GM23248 (cell line): ENCODE results near the gene ZNF503.

ENCODE experiments used
- EZH2 ChIP-seq: fragments of 200-600 bp; sonication (generic); IDR thresholded peaks from 2 replicates; pipeline ENCODE4 v1.6.1; 2018; ENCODE audit warnings: antibody characterized with exemption, mild to moderate bottlenecking; ENCODE audit not compliant: insufficient read depth, poor library complexity, severe bottlenecking
- EZH2phosphoT487 ChIP-seq: fragments of 200-600 bp; sonication (generic); IDR thresholded peaks from 2 replicates; pipeline ENCODE4 v1.6.1; 2018; ENCODE audit warnings: antibody characterized with exemption, moderate library complexity, mild to moderate bottlenecking, low read depth; ENCODE audit not compliant: insufficient read depth

DNA sequence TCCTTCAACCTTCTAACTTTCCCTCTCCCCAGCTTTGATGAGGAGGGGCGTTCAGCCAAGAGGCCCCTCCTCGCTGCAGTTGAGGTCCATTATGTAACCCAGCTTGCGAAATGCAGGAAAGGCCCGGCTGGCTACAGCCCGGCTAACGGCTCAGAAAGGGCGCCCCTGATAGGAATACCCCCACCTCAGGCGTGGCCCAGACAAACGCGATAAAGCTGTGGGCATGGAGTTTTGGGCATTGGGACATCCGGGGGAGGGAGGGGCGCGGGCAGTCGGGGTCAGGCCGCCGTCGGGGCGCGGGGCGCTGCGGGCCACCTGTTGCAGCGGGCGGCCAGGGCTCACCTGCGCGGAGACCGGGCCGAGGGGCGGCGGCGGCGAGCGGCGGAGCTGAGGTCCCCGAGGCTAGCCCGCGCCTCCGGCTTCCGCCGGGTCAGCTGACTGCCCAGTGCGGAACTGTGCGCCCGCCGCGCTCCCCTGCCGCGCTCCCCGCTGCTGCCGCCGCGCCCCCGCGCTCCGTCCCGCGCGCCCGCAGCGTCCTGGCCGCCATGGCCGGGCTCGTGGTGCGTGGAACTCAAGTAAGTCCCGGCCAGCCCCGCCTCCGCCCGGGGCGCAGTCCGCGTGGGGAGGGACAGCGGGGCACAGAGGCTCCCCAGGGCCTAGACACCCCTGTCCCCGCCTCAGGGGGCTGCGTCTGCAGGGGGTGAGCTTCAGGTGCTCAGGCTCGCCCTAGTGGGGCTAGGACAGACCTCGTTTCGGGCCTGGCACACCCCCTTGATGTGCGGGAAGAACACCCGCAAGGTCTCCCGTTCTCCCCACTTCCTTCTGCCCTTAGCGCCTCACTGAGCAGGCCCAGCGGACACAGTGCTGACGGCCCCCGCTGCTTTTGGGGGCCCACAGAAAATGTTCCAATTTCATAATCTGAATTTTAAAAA lies 29.9 kb upstream of the ZNF503 start, which contains the start of gene LRMDA:
- TF ChIP-seq EZH2: no peak
- no peak for TF ChIP-seq EZH2phosphoT487
